Parathyroid adenoma (tissue), 2 donors: ENCODE measurements around the gene LEF1.

ENCODE experiments used
- H2AFZ ChIP-seq: fragments of 300-600 bp; sonication (generic); one replicate; pipeline ENCODE4 v1.7.0; 2017; ENCODE audit warnings: antibody characterized with exemption, mild to moderate bottlenecking
- H3K27ac ChIP-seq: fragments of 300-600 bp; sonication (generic); one replicate; pipeline ENCODE4 v1.7.0; 2017
- H3K27me3 ChIP-seq: fragments of 300-600 bp; sonication (generic); one replicate; pipeline ENCODE4 v1.7.0; 2017; ENCODE audit warnings: low read length; ENCODE audit not compliant: control insufficient read depth, insufficient read depth
- H3K36me3 ChIP-seq: fragments of 300-600 bp; sonication (generic); one replicate; pipeline ENCODE4 v1.7.0; 2017; ENCODE audit warnings: low read length; ENCODE audit not compliant: control insufficient read depth, insufficient read depth
- H3K4me1 ChIP-seq: fragments of 300-600 bp; sonication (generic); one replicate; pipeline ENCODE4 v1.7.0; 2017; ENCODE audit warnings: control low read depth
- H3K4me2 ChIP-seq: fragments of 300-600 bp; sonication (generic); one replicate; pipeline ENCODE4 v1.7.0; 2017; ENCODE audit warnings: low read length
- H3K4me3 ChIP-seq: fragments of 300-600 bp; sonication (generic); one replicate; pipeline ENCODE4 v1.7.0; 2017; ENCODE audit warnings: low read depth, low read length
- H3K79me2 ChIP-seq: fragments of 300-600 bp; sonication (generic); one replicate; pipeline ENCODE4 v1.7.0; 2017; ENCODE audit warnings: control low read depth
- H3K9ac ChIP-seq: fragments of 300-600 bp; sonication (generic); one replicate; pipeline ENCODE4 v1.7.0; 2017; ENCODE audit warnings: mild to moderate bottlenecking
- H3K9me3 ChIP-seq: fragments of 300-600 bp; sonication (generic); one replicate; pipeline ENCODE4 v1.7.0; 2017; ENCODE audit warnings: low read length; ENCODE audit not compliant: control insufficient read depth
- CTCF ChIP-seq: fragments of 300-600 bp; sonication (generic); IDR thresholded peaks from one replicate; pipeline ENCODE4 v1.7.0; 2017; ENCODE audit warnings: antibody characterized with exemption, mild to moderate bottlenecking
- donor health status: primary hyperparathyroidism.

Gene LEF1

GRCh38 chr4:108169664-108170063 is 932 bp upstream of the LEF1 start:
- TF ChIP-seq CTCF, result no peak
- Histone ChIP-seq H3K4me1 (no peaks in the 10 kb centered on the region), H3K79me2 (no peaks in the 10 kb centered on the region), H3K27ac (no peak overlapping the region), H3K4me3 (no peak overlapping the region), H3K36me3 (no peaks in the 10 kb centered on the region), H3K4me2 (no peak overlapping the region), H2AFZ (no peak overlapping the region), H3K27me3 (peaks cover 10% of the 10 kb centered on the region), H3K9me3 (no peaks in the 10 kb centered on the region), H3K9ac (no peak overlapping the region)

- Histone ChIP-seq H3K4me1 (no peaks in the 10 kb centered on the region), H3K9ac (no peak overlapping the region), H3K27ac (no peak overlapping the region), H3K9me3 (no peaks in the 10 kb centered on the region), H3K79me2 (no peaks in the 10 kb centered on the region), H3K4me2 (peak overlapping the region; percentile 83), H2AFZ (peak overlapping the region; percentile 78), H3K27me3 (peaks cover 10% of the 10 kb centered on the region), H3K36me3 (no peaks in the 10 kb centered on the region), H3K4me3 (peak overlapping the region; percentile 56)
- no peak for TF ChIP-seq CTCF
Observed at GRCh38 chr4:108168160-108168670, 517 bp downstream of the LEF1 start.

GRCh38 chr4:108166441-108167315 is 2.1 kb downstream of the LEF1 start:
- peak overlapping the region; percentile 83 for H2AFZ ChIP-seq
- no peaks in the 10 kb centered on the region for H3K4me1 ChIP-seq
- H3K9me3 ChIP-seq, result no peaks in the 10 kb centered on the region
- H3K4me2 ChIP-seq, result peak overlapping the region; percentile 83
- H3K4me3 ChIP-seq, result peak overlapping the region; percentile 56
- peaks cover 6% of the 10 kb centered on the region for H3K27me3 ChIP-seq
- no peaks in the 10 kb centered on the region for H3K36me3 ChIP-seq
- no peak for TF ChIP-seq CTCF
- H3K79me2 ChIP-seq, result no peaks in the 10 kb centered on the region
- H3K27ac ChIP-seq, result no peak overlapping the region
- no peak overlapping the region for H3K9ac ChIP-seq

GRCh38 chr4:108166038-108166437 is 2.7 kb downstream of the LEF1 start:
- Histone ChIP-seq H3K79me2 (no peaks in the 10 kb centered on the region), H3K27ac (no peak overlapping the region), H3K4me2 (no peak overlapping the region), H3K4me3 (peak overlapping the region; percentile 19), H3K27me3 (peaks cover 4% of the 10 kb centered on the region), H3K9ac (no peak overlapping the region), H3K36me3 (no peaks in the 10 kb centered on the region), H2AFZ (peak overlapping the region; percentile 45), H3K9me3 (no peaks in the 10 kb centered on the region), H3K4me1 (no peaks in the 10 kb centered on the region)
- no peak for TF ChIP-seq CTCF
